ENCODE measurements around the gene NBPF3.

- no peak for TF ChIP-seq CTCF (IDR thresholded peaks at IDR 0.05)
- no peak for TF ChIP-seq POLR2AphosphoS5 (IDR thresholded peaks at IDR 0.05)
- no peak for TF ChIP-seq EP300 (IDR thresholded peaks at IDR 0.05)
These were observed 3.2 kb upstream of the NBPF3 start for GRCh38 chr1:21436488-21437340.
